ENCODE data around the gene PCAT6. TPM values are rescaled to one million over a fixed set of nuclear protein-coding genes. Genes with fewer than 3 reads are reported as not detected.

PCAT6 gene
- total RNA-seq, 1 experiment from 2014 or later = 4.8 TPM

GRCh38 chr1:202802034-202802433, 8.7 kb upstream of the PCAT6 start:
- peaks cover 85% of the 10 kb centered on the region for H3K79me2 ChIP-seq (ENCODE audit: insufficient read depth, low read length)

More at GRCh38 chr1:202802034-202802433, 8.7 kb upstream of the PCAT6 start:
- Histone ChIP-seq H2BK15ac (ENCODE audit: low read depth, low read length) (no peak overlapping the region), H2AK5ac (ENCODE audit: insufficient read length, low read length) (no peak overlapping the region), H3K79me1 (ENCODE audit: insufficient read depth, low read depth, low read length, poor library complexity, severe bottlenecking) (no peaks in the 10 kb centered on the region), H4K8ac (replicated peaks; ENCODE audit: insufficient read length, low read depth, low read length) (no peak overlapping the region), H3K56ac (ENCODE audit: insufficient read length, low read depth, low read length) (no peak overlapping the region), H3K23ac (ENCODE audit: insufficient read length, low read depth, low read length) (no peak overlapping the region), H3K14ac (ENCODE audit: insufficient read depth, low read length) (no peak overlapping the region), H2AFZ (ENCODE audit: low read length) (no peak overlapping the region), H2BK120ac (ENCODE audit: low read depth, low read length, poor library complexity, severe bottlenecking) (no peak overlapping the region), H3K18ac (ENCODE audit: insufficient read length, low read depth, low read length) (no peak overlapping the region), H3K23me2 (ENCODE audit: insufficient read length, low read depth, low read length, poor library complexity, severe bottlenecking) (peaks cover 11% of the 10 kb centered on the region), H3K4me1 (ENCODE audit: insufficient read depth, low read length) (peaks cover 2% of the 10 kb centered on the region; the same call in 1 of the 2 replicates), H2BK20ac (ENCODE audit: low read depth, low read length, poor library complexity, severe bottlenecking) (no peak overlapping the region), H3K9me3 (ENCODE audit: control insufficient read depth, low read depth, low read length) (no peaks in the 10 kb centered on the region), H4K5ac (ENCODE audit: insufficient read length, low read depth, low read length) (no peak overlapping the region), H3K27me3 (ENCODE audit: insufficient read depth, low read length) (no peaks in the 10 kb centered on the region), H2BK5ac (ENCODE audit: insufficient read length, low read length) (no peak overlapping the region), H4K20me1 (ENCODE audit: control insufficient read depth, insufficient read depth, insufficient read length) (no peaks in the 10 kb centered on the region), H3K9ac (ENCODE audit: extremely low read depth, insufficient read length, low read length) (no peak overlapping the region), H3T11ph (ENCODE audit: low read length) (no peak overlapping the region), H3K27ac (ENCODE audit: insufficient read length, low read depth, low read length) (no peak overlapping the region), H2BK12ac (ENCODE audit: insufficient read length, low read depth, low read length) (no peak overlapping the region), H3K4me2 (ENCODE audit: insufficient read depth, insufficient read length, low read length) (no peak overlapping the region), H3K4ac (ENCODE audit: low read depth, low read length) (no peak overlapping the region), H4K91ac (ENCODE audit: insufficient read length, low read depth, low read length) (no peak overlapping the region)
- H3K4me3 Mint-ChIP-seq = no peak overlapping the region
- TF ChIP-seq CTCF (conservative IDR thresholded peaks at IDR 0.05) = no peak
- H3K27ac Mint-ChIP-seq = no peak overlapping the region
- no peaks in the 10 kb centered on the region; a peak in 1 of 5 replicates for H3K9me3 Mint-ChIP-seq
- no peaks in the 10 kb centered on the region for H3K27me3 Mint-ChIP-seq (ENCODE audit: low read depth)
- DNase-seq = no peak
- peaks cover 13 to 26% (median 22%) of the 10 kb centered on the region in 3 experiments for H3K36me3 Mint-ChIP-seq (ENCODE audit: insufficient read depth in 1 of 3, low read depth in 3 of 3)
- no CpG with 5 or more reads among the region's 2 CpGs for WGBS (ENCODE audit: extremely low coverage, insufficient read length, low lambda C conversion rate)
- peaks cover 52 to 56% of the 10 kb centered on the region in 2 experiments for H3K4me1 Mint-ChIP-seq
